Measurements from ENCODE around the gene CENPF.

DNA sequence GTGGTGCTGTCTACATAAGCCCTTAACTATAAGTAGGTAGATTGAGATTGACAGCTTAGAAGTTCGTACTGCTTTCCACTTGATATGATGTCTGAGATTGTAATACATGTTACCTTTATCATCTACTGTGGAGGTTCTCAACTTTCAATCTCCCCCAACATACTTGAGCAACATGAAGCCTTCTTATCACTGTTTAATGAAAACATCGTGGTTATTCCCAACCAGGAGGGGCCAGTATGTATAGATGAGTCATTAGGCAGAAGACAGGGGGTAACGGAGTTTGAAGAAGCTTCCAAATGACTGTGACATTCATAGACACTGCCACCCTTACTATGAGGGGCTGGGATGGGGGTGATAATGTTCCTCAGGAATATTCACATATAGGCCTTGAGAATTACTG is 36.0 kb downstream of the CENPF start:
- no peak for TF ChIP-seq POLR2A (IDR thresholded peaks at IDR 0.05; ENCODE audit: low read depth, low read length)
- no peak for TF ChIP-seq TAF1 (IDR thresholded peaks at IDR 0.05; ENCODE audit: borderline replicate concordance, low read depth, low read length)
- TF ChIP-seq POLR2AphosphoS5 (IDR thresholded peaks at IDR 0.05; ENCODE audit: low read depth, low read length) = no peak
